Lung (tissue), 13 donors: Measurements from ENCODE around the gene CXCL3. TPM values are rescaled to one million over a fixed set of nuclear protein-coding genes. Genes with fewer than 3 reads are reported as not detected.

ENCODE experiments used
- ATAC-seq: fragments of 200-7000 bp; cut with Tn5 transposase; one replicate; pipeline ENCODE4 v1.9.1; 2020; ENCODE audit warnings: moderate number of reproducible peaks; ENCODE audit not compliant: insufficient read depth, low FRiP score
- DNase-seq, 3 donors: peaks; one replicate each; pipeline ENCODE4 v3.0.0-alpha.2; 2013 to 2017
- H3K27ac ChIP-seq, 2 donors: one replicate each; pipeline ENCODE4 v1.5.1; 2013; ENCODE audit warnings: mild to moderate bottlenecking in 2 of 2, moderate library complexity in 2 of 2, control low read depth in 1 of 2, inconsistent platforms in 1 of 2, low read depth in 1 of 2, low read length in 1 of 2
- H3K27me3 ChIP-seq, 3 donors: one replicate each; pipeline ENCODE4 v1.5.1; 2013; ENCODE audit warnings: low read length in 2 of 3; ENCODE audit not compliant: control insufficient read depth in 3 of 3, insufficient read depth in 3 of 3
- H3K36me3 ChIP-seq, 4 donors: one replicate each; pipeline ENCODE4 v1.5.1; 2013; ENCODE audit warnings: low read length in 4 of 4, mild to moderate bottlenecking in 1 of 4, moderate library complexity in 1 of 4; ENCODE audit not compliant: control insufficient read depth in 4 of 4, insufficient read depth in 4 of 4
- H3K4me1 ChIP-seq, 5 donors: one replicate each; pipeline ENCODE4 v1.5.1; 2013; ENCODE audit warnings: low read length in 5 of 5, mild to moderate bottlenecking in 2 of 5, moderate library complexity in 1 of 5; ENCODE audit not compliant: control insufficient read depth in 5 of 5, insufficient read depth in 5 of 5
- H3K4me3 ChIP-seq: one replicate; pipeline ENCODE4 v1.5.1; 2013; ENCODE audit warnings: mild to moderate bottlenecking, control low read depth, moderate library complexity
- H3K9ac ChIP-seq, 2 donors: one replicate each; pipeline ENCODE4 v1.5.1; 2013; ENCODE audit warnings: low read length in 2 of 2, control low read depth in 1 of 2; ENCODE audit not compliant: insufficient read depth in 1 of 2
- H3K9me3 ChIP-seq, 4 donors: one replicate each; pipeline ENCODE4 v1.5.1; 2013; ENCODE audit warnings: low read length in 3 of 4, mild to moderate bottlenecking in 1 of 4, moderate library complexity in 1 of 4; ENCODE audit not compliant: control insufficient read depth in 4 of 4, insufficient read depth in 3 of 4
- WGBS, 2 donors: extraction: QIAGEN DNeasy Blood & Tissue Kit; methylation state at CpG; one replicate each; pipeline ENCODE4 v1.1.7; 2013; 5-methylcytosine and 5-hydroxymethylcytosine counted together
- polyA plus RNA-seq, 2 donors: library from polyadenylated mRNA; stranded (reverse); fragments of 200-250 nt; gene quantifications; one replicate each; pipeline ENCODE4 v1.2.1, GENCODE V29; 2013
- small RNA-seq: library from RNA; depleted of rRNA; stranded (forward); fragments of <200 nt; gene quantifications from one replicate; pipeline ENCODE3, GENCODE V24; 2014; ENCODE audit warnings: low replicate concordance
- total RNA-seq, 2 donors: library from RNA; depleted of rRNA in 1 of 2; stranded (reverse); fragments of >200 nt in 1 of 2; gene quantifications; one replicate each; pipeline ENCODE4 v1.2.1, GENCODE V29; 2014 to 2021
- TF ChIP-seq, protein P1 (sequence below): IDR thresholded peaks from 2 replicates; pipeline ENCODE4 v1.5.1; 2012; ENCODE audit warnings: mild to moderate bottlenecking; ENCODE audit errors: control extremely low read depth, extremely low read depth
- donor health status: control.
- donor health status: control.
- donor health status: Bipolar disorder and iron deficiency.
- donor health status: healthy.
- donor health status: DM: yes; HTN: yes; CAD: no.

The CXCL3 gene
- total and polyA plus RNA-seq, 4 donors: 9.4 to 77.7 (median 24.1) TPM

DNA sequence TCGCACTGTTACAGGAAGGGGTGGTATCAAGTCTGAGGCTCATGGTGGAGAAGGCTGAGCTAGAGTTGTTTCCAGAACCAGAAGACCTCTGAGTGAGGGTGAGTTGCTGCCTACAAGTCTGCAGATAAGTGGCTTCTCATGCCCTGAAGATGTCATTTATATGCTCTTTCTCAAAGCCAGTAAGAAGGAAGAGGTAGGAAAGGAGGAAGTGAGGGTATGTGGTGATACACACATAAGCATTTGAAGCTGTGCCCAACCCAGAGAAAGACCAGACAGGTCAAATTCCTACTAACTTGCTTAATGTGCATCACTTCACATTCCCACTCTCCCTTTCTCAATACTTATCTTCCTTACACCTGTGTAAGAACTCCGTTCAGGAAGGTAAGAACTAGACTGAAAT lies 50.4 kb downstream of the CXCL3 start, which contains the start of gene PPBP:
Gene PPBP (minus strand): TSS at position 130 of the 400 bp plus-strand sequence. CDS start 87 bp downstream, at position 43.
- Histone ChIP-seq H3K27me3 (peaks cover 0 to 3% (median 3%) of the 10 kb centered on the region in 3 donors), H3K36me3 (no peaks in the 10 kb centered on the region), H3K27ac (no peak within 1 kb of the TSS), H3K4me1 (no peaks in the 10 kb centered on the region), H3K4me3 (no peak within 1 kb of the TSS), H3K9me3 (no peaks in the 10 kb centered on the region), H3K9ac (no peak within 1 kb of the TSS)
- no peak for DNase-seq
- WGBS, 2 donors: 79 to 83% methylated on average over 2 of the region's 2 CpGs
- TF ChIP-seq, protein P1, sequence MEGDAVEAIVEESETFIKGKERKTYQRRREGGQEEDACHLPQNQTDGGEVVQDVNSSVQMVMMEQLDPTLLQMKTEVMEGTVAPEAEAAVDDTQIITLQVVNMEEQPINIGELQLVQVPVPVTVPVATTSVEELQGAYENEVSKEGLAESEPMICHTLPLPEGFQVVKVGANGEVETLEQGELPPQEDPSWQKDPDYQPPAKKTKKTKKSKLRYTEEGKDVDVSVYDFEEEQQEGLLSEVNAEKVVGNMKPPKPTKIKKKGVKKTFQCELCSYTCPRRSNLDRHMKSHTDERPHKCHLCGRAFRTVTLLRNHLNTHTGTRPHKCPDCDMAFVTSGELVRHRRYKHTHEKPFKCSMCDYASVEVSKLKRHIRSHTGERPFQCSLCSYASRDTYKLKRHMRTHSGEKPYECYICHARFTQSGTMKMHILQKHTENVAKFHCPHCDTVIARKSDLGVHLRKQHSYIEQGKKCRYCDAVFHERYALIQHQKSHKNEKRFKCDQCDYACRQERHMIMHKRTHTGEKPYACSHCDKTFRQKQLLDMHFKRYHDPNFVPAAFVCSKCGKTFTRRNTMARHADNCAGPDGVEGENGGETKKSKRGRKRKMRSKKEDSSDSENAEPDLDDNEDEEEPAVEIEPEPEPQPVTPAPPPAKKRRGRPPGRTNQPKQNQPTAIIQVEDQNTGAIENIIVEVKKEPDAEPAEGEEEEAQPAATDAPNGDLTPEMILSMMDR: no peak
- ATAC-seq: no peak

Small RNA genes within 50 kb of the gene (small RNA-seq; reads per million reads assigned to genes)
- gene RN7SL218P: not detected

Other genes with a start within 250 kb of the CXCL3 start
- gene CXCL6, start 202.0 kb downstream of the CXCL3 start, total RNA-seq: 1 to 10 TPM; 6.2 to 6.5 TPM
- gene CXCL6, start 202.0 kb downstream of the CXCL3 start, polyA plus RNA-seq: 10 to 100 TPM in 1 of 2 donors, 1 to 10 TPM in 1; 4.2 to 21.5 TPM
- not detected for gene PF4V1, start 185.4 kb downstream of the CXCL3 start, total RNA-seq
- gene PF4V1, start 185.4 kb downstream of the CXCL3 start, polyA plus RNA-seq: under 1 TPM in 1 of 2 donors, not detected in 1; 0.38 TPM
- 10 to 100 TPM; 49.4 to 51.7 TPM for gene CXCL1, start 169.3 kb downstream of the CXCL3 start, total RNA-seq
- 100 to 1,000 TPM in 1 of 2 donors, 10 to 100 TPM in 1; 43.5 to 445 TPM for gene CXCL1, start 169.3 kb downstream of the CXCL3 start, polyA plus RNA-seq
- 1 to 10 TPM; 2.1 to 8.5 TPM for gene PF4, start 56.7 kb downstream of the CXCL3 start, total RNA-seq
- gene PF4, start 56.7 kb downstream of the CXCL3 start, polyA plus RNA-seq: 10 to 100 TPM in 1 of 2 donors, 1 to 10 TPM in 1; 1.5 to 15.7 TPM
- 10 to 100 TPM in 1 of 2 donors, 1 to 10 TPM in 1; 2.5 to 43.5 TPM for gene PPBP, start 50.5 kb downstream of the CXCL3 start, total RNA-seq
- 10 to 100 TPM in 1 of 2 donors, 1 to 10 TPM in 1; 1.9 to 12.3 TPM for gene PPBP, start 50.5 kb downstream of the CXCL3 start, polyA plus RNA-seq
- gene CXCL5, start 40.0 kb downstream of the CXCL3 start, total RNA-seq: 10 to 100 TPM; 48.5 to 52.8 TPM
- gene CXCL5, start 40.0 kb downstream of the CXCL3 start, polyA plus RNA-seq: 10 to 100 TPM in 1 of 2 donors, 1 to 10 TPM in 1; 1.6 to 32.0 TPM
- gene CXCL2, start 60.5 kb upstream of the CXCL3 start, total RNA-seq: 100 to 1,000 TPM in 1 of 2 donors, 10 to 100 TPM in 1; 82.2 to 127 TPM
- 100 to 1,000 TPM in 1 of 2 donors, 10 to 100 TPM in 1; 98.4 to 291 TPM for gene CXCL2, start 60.5 kb upstream of the CXCL3 start, polyA plus RNA-seq
- gene MTHFD2L, start 119.4 kb upstream of the CXCL3 start, total RNA-seq: 10 to 100 TPM; 15.8 to 32.1 TPM
- 10 to 100 TPM; 11.9 to 15.0 TPM for gene MTHFD2L, start 119.4 kb upstream of the CXCL3 start, polyA plus RNA-seq